Heart left ventricle (tissue), 13 donors: Measurements from ENCODE around the gene FBXW4.

Experiments used
- POLR2A ChIP-seq, 2 donors: fragments of 450-650 bp; IDR thresholded peaks; one replicate each; pipeline ENCODE4 v1.6.1; 2017; ENCODE audit warnings: antibody characterized with exemption in 2 of 2, mild to moderate bottlenecking in 2 of 2, moderate library complexity in 2 of 2
- TF ChIP-seq, protein P1 (sequence below), 12 donors: fragments of 200-600 bp; sonication (generic) in 4 of 12; IDR thresholded peaks; one replicate each; pipeline versions ENCODE4 v1.5.0 to v1.8.0; 2018 to 2022; ENCODE audit warnings: antibody characterized with exemption in 12 of 12, mild to moderate bottlenecking in 5 of 12
- donor health status: ischemic (EF 13 %, LVEDD 7.1; RV severe dilation, severe dysfunction).
- donor health status: DM: no; HTN: yes; CAD: no.
- donor health status: DM: no; HTN: no; CAD: no.
- donor health status: ischemic (EF 25% LVEDD 6.9; RV normal size, moderate dysfunction).
- donor health status: ischemic (EF 25% LVEDD 5.7; RV mildly dilated, moderate dysfunction).
- donor health status: ischemic (EF 35%, LVEDD 5.7; RV mildly dilated, moderate dysfunction).
- donor health status: nonischemic (EF 11% LVEDD 7.7; RV severe dilation, severe dysfunction).
- donor health status: DM: yes; HTN: yes; CAD: no.
- donor health status: PGD.
- donor health status: ischemic (EF 29% LVEDD 5.4; RV normal size, mild dysfunction).
- donor health status: nonischemic (EF 23%, LVEDD 6.1; RV moderate dilation, normal function).

DNA sequence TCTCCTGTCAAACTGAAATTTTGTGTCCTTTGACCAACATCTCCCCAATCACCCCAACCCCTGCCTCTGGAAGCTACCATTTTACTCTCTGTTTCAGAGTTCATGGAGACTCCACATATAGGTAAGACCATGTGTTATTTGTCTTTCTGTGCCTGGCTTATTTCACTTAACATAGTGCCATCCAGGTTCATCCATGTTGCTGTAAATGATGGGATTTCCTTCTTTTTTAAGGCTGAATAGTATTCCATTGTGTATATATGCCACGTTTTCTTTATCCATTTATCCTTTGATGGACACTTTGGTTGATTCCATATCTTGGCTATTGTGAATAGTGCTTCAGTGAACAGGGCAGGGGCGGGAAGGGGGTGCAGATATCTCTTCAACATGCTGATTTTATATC, 18.0 kb upstream of the FBXW4 start:
- TF ChIP-seq, protein P1, sequence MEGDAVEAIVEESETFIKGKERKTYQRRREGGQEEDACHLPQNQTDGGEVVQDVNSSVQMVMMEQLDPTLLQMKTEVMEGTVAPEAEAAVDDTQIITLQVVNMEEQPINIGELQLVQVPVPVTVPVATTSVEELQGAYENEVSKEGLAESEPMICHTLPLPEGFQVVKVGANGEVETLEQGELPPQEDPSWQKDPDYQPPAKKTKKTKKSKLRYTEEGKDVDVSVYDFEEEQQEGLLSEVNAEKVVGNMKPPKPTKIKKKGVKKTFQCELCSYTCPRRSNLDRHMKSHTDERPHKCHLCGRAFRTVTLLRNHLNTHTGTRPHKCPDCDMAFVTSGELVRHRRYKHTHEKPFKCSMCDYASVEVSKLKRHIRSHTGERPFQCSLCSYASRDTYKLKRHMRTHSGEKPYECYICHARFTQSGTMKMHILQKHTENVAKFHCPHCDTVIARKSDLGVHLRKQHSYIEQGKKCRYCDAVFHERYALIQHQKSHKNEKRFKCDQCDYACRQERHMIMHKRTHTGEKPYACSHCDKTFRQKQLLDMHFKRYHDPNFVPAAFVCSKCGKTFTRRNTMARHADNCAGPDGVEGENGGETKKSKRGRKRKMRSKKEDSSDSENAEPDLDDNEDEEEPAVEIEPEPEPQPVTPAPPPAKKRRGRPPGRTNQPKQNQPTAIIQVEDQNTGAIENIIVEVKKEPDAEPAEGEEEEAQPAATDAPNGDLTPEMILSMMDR (IDR thresholded peaks at IDR 0.05) = no peak
- TF ChIP-seq POLR2A (IDR thresholded peaks at IDR 0.05) = no peak
